OCI-LY7 (cell line): ENCODE data around the gene RPP25L.

Source experiments
- EZH2phosphoT487 ChIP-seq: fragments of 200-600 bp; sonication (generic); IDR thresholded peaks from 2 replicates; pipeline ENCODE4 v1.6.1; 2018; ENCODE audit warnings: low read depth, borderline replicate concordance, mild to moderate bottlenecking, mixed run types, antibody characterized with exemption, low read length, moderate library complexity, mixed read lengths
- TF ChIP-seq, protein P1 (sequence below): fragments of 200-600 bp; sonication (generic); conservative IDR thresholded peaks from 2 replicates; pipeline ENCODE4 v1.5.1; 2014; ENCODE audit warnings: mild to moderate bottlenecking, antibody characterized with exemption, low read length, moderate library complexity, mixed read lengths

DNA sequence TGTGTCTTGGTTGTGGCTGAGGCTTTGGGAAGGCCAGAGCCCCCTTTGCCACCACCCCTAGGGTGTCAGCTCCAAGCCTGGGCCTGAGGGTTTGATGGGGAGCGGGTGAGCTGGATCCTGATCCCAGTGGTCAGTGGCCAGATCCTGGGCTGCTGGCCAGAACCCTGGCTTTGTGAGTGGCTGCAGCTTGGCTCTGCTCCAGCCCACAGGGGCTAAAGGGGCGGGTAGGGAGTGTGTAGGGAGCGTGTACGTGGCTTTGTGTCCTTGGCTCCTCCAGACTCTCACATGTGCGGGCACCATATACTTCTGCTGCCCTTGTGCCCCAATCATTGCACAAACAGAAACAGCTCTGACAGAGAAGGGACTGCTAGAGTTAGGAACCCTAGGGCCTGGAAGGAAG lies 38.9 kb upstream of the RPP25L start:
- TF ChIP-seq, protein P1, sequence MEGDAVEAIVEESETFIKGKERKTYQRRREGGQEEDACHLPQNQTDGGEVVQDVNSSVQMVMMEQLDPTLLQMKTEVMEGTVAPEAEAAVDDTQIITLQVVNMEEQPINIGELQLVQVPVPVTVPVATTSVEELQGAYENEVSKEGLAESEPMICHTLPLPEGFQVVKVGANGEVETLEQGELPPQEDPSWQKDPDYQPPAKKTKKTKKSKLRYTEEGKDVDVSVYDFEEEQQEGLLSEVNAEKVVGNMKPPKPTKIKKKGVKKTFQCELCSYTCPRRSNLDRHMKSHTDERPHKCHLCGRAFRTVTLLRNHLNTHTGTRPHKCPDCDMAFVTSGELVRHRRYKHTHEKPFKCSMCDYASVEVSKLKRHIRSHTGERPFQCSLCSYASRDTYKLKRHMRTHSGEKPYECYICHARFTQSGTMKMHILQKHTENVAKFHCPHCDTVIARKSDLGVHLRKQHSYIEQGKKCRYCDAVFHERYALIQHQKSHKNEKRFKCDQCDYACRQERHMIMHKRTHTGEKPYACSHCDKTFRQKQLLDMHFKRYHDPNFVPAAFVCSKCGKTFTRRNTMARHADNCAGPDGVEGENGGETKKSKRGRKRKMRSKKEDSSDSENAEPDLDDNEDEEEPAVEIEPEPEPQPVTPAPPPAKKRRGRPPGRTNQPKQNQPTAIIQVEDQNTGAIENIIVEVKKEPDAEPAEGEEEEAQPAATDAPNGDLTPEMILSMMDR: no peak
- no peak for TF ChIP-seq EZH2phosphoT487
